Left lung (tissue), 10 donors: Measurements from ENCODE around the gene AKT3. TPM values are rescaled to one million over a fixed set of nuclear protein-coding genes. Genes with fewer than 3 reads are reported as not detected.

Experiments used
- ATAC-seq: fragments of 200-7000 bp; cut with Tn5 transposase; one replicate; pipeline ENCODE4 v1.9.1; 2020; ENCODE audit warnings: moderate library complexity
- DNase-seq, 4 donors: peaks; one replicate each; pipeline ENCODE4 v3.0.0-alpha.2; 2013 to 2020
- H3K27ac ChIP-seq, 2 donors: fragments of 200-600 bp; sonication (generic) in 1 of 2; one replicate each; pipeline versions ENCODE4 v1.5.0 to v1.8.0; 2020 to 2021
- H3K27me3 ChIP-seq, 2 donors: fragments of 200-600 bp; sonication (generic) in 1 of 2; one replicate each; pipeline versions ENCODE4 v1.5.0 to v1.8.0; 2020 to 2021
- H3K36me3 ChIP-seq, 2 donors: fragments of 200-600 bp; sonication (generic) in 1 of 2; one replicate each; pipeline versions ENCODE4 v1.5.0 to v1.8.0; 2020 to 2021
- H3K4me1 ChIP-seq, 2 donors: fragments of 200-600 bp; one replicate each; pipeline ENCODE4 v1.8.0; 2021
- H3K4me3 ChIP-seq, 2 donors: fragments of 200-600 bp; sonication (generic) in 1 of 2; one replicate each; pipeline versions ENCODE4 v1.5.0 to v1.8.0; 2020 to 2021; ENCODE audit warnings: mild to moderate bottlenecking in 1 of 2
- H3K9me3 ChIP-seq, 2 donors: fragments of 200-600 bp; sonication (generic) in 1 of 2; one replicate each; pipeline versions ENCODE4 v1.5.0 to v1.8.0; 2020 to 2021
- CTCF ChIP-seq, 2 donors: fragments of 200-600 bp; sonication (generic) in 1 of 2; IDR thresholded peaks; one replicate each; pipeline versions ENCODE4 v1.5.0 to v1.8.0; 2021; ENCODE audit warnings: antibody characterized with exemption in 2 of 2
- intact Hi-C, 2 donors: fragments of 100-400 bp; cut with DNase I; formaldehyde crosslinking; loops; one replicate each; pipeline versions ENCODE4 v1.11.2 to v1.14.2; 2022
- polyA plus RNA-seq, 6 donors: library from polyadenylated mRNA; unstranded; fragments of 120-200 nt; gene quantifications; one replicate each; pipeline ENCODE4 v1.2.1, GENCODE V29; 2013; ENCODE audit not compliant: insufficient read length in 6 of 6
- total RNA-seq, 2 donors: library from RNA; stranded (reverse); fragmentation: NEBNext Ultra II Directional; extraction: Animal tissue kit (Norgen Biotek cat#: 25700); gene quantifications; one replicate each; pipeline ENCODE4 v1.2.1, GENCODE V29; 2021
- donor health status: DM: no; HTN: yes; CAD: no.
- donor health status: DM: no; HTN: no; CAD: no.

The AKT3 gene
- total and polyA plus RNA-seq, 8 donors = 24.1 to 44.9 (median 29.4) TPM

GRCh38 chr1:243799908-243800307 is 50.1 kb downstream of the AKT3 start:
- TF ChIP-seq CTCF (IDR thresholded peaks at IDR 0.05) = no peak
- intact Hi-C loops = no loop called here
- ATAC-seq = no peak

GRCh38 chr1:243798726-243799125 is 51.3 kb downstream of the AKT3 start:
- no peak overlapping the region for H3K4me3 ChIP-seq
- H3K27me3 ChIP-seq = no peaks in the 10 kb centered on the region
- no peaks in the 10 kb centered on the region for H3K36me3 ChIP-seq
- H3K9me3 ChIP-seq = no peaks in the 10 kb centered on the region
- ATAC-seq = no peak
- no peak for DNase-seq
- intact Hi-C loops = no loop called here
- TF ChIP-seq CTCF (IDR thresholded peaks at IDR 0.05) = no peak
- no peak overlapping the region for H3K27ac ChIP-seq
- no peaks in the 10 kb centered on the region for H3K4me1 ChIP-seq

More at GRCh38 chr1:243799908-243800307, 50.1 kb downstream of the AKT3 start:
- Histone ChIP-seq H3K36me3 (no peaks in the 10 kb centered on the region), H3K27me3 (no peaks in the 10 kb centered on the region), H3K4me3 (no peak overlapping the region), H3K4me1 (no peaks in the 10 kb centered on the region), H3K9me3 (no peaks in the 10 kb centered on the region), H3K27ac (no peak overlapping the region)
- no peak for DNase-seq

- H3K4me3 ChIP-seq = no peak overlapping the region
- H3K27me3 ChIP-seq = no peaks in the 10 kb centered on the region
- ATAC-seq = no peak
- H3K9me3 ChIP-seq = no peaks in the 10 kb centered on the region
- peaks cover 2 to 20% of the 10 kb centered on the region in 2 donors for H3K4me1 ChIP-seq
- no peak for TF ChIP-seq CTCF (IDR thresholded peaks at IDR 0.05)
- no peaks in the 10 kb centered on the region for H3K36me3 ChIP-seq
- DNase-seq = no peak
- no peak overlapping the region for H3K27ac ChIP-seq
- intact Hi-C loops = no loop called here
Observed at GRCh38 chr1:243796016-243796415, 54.0 kb downstream of the AKT3 start.

- intact Hi-C loops = no loop called here
- no peak overlapping the region for H3K27ac ChIP-seq
- H3K4me3 ChIP-seq = no peak overlapping the region
- H3K36me3 ChIP-seq = no peaks in the 10 kb centered on the region
- H3K4me1 ChIP-seq = peaks cover 2 to 27% of the 10 kb centered on the region in 2 donors
- H3K27me3 ChIP-seq = no peaks in the 10 kb centered on the region
- H3K9me3 ChIP-seq = no peaks in the 10 kb centered on the region
- TF ChIP-seq CTCF (IDR thresholded peaks at IDR 0.05) = no peak
- no peak for ATAC-seq
- no peak for DNase-seq
Observed at GRCh38 chr1:243793298-243793697, 56.7 kb downstream of the AKT3 start.

GRCh38 chr1:243792891-243793290 is 57.2 kb downstream of the AKT3 start:
- intact Hi-C loops = no loop called here
- TF ChIP-seq CTCF (IDR thresholded peaks at IDR 0.05) = no peak
- H3K27me3 ChIP-seq = no peaks in the 10 kb centered on the region
- no peaks in the 10 kb centered on the region for H3K36me3 ChIP-seq
- H3K9me3 ChIP-seq = no peaks in the 10 kb centered on the region
- ATAC-seq (no peak), DNase-seq (no peak)
- peak overlapping the region in 1 of 2 donors; percentile 35 for H3K27ac ChIP-seq
- no peak overlapping the region for H3K4me3 ChIP-seq
- peaks cover 2 to 27% of the 10 kb centered on the region in 2 donors for H3K4me1 ChIP-seq
